Gastroesophageal sphincter (tissue), 4 donors: ENCODE measurements around the gene CATSPER4. TPM values are rescaled to one million over a fixed set of nuclear protein-coding genes. Genes with fewer than 3 reads are reported as not detected.

Experiments
- ATAC-seq: fragments of 150-250 bp; one replicate; pipeline ENCODE4 v1.9.1; 2016; ENCODE audit warnings: mild to moderate bottlenecking, moderate library complexity
- H3K27ac ChIP-seq, 4 donors: fragments of 200-600 bp; sonication (generic) in 3 of 4; 1 replicate in 3 of 4; 2 replicates in 1 of 4; pipeline ENCODE4 v1.5.1; 2016 to 2019
- H3K27me3 ChIP-seq: fragments of 200-600 bp; sonication (generic); one replicate; pipeline ENCODE4 v1.5.1; 2019
- H3K36me3 ChIP-seq, 2 donors: fragments of 200-600 bp; sonication (generic); one replicate each; pipeline ENCODE4 v1.5.1; 2019; ENCODE audit warnings: control low read depth in 1 of 2
- H3K4me1 ChIP-seq, 3 donors: fragments of 200-600 bp; sonication (generic); 1 replicate in 2 of 3; 2 replicates in 1 of 3; pipeline ENCODE4 v1.5.1; 2016 to 2019; ENCODE audit warnings: control low read depth in 2 of 3
- H3K4me3 ChIP-seq, 2 donors: fragments of 200-600 bp; sonication (generic); one replicate each; pipeline ENCODE4 v1.5.1; 2019; ENCODE audit warnings: mild to moderate bottlenecking in 1 of 2, moderate library complexity in 1 of 2
- H3K9me3 ChIP-seq, 3 donors: fragments of 200-600 bp; sonication (generic); one replicate each; pipeline ENCODE4 v1.5.1; 2017 to 2019; ENCODE audit warnings: control low read depth in 2 of 3
- EP300 ChIP-seq: sonication (generic); formaldehyde crosslinking; IDR thresholded peaks from one replicate; pipeline ENCODE4 v1.6.1; 2017; ENCODE audit warnings: antibody characterized with exemption, mild to moderate bottlenecking
- POLR2A ChIP-seq, 2 donors: fragments of 450-650 bp; IDR thresholded peaks; one replicate each; pipeline ENCODE4 v1.6.1; 2017; ENCODE audit warnings: antibody characterized with exemption in 2 of 2, mild to moderate bottlenecking in 2 of 2, moderate library complexity in 1 of 2
- POLR2AphosphoS5 ChIP-seq: sonication (generic); formaldehyde crosslinking; IDR thresholded peaks from one replicate; pipeline ENCODE4 v1.6.1; 2017; ENCODE audit warnings: antibody characterized with exemption
- WGBS, 2 donors: methylation state at CpG; one replicate each; pipeline ENCODE4 v1.1.5; 2018; ENCODE audit warnings: low coverage in 1 of 2; 5-methylcytosine and 5-hydroxymethylcytosine counted together
- total RNA-seq, 4 donors: library from RNA; depleted of rRNA; stranded (reverse); fragments of >200 nt; gene quantifications; one replicate each; pipeline ENCODE4 v1.1.0, GENCODE V29; 2016
- TF ChIP-seq, protein P1 (sequence below), 4 experiments: fragments of 200-600 bp in 2 of 4; fragments of 450-650 bp in 2 of 4; sonication (generic) in 1 of 4; IDR thresholded peaks; one replicate each; pipeline ENCODE4 v1.5.1; 2017 to 2019; ENCODE audit warnings: antibody characterized with exemption in 4 of 4, mild to moderate bottlenecking in 2 of 4, moderate library complexity in 2 of 4

The CATSPER4 gene
- total RNA-seq, 4 donors from 2014 or later, result not detected

DNA sequence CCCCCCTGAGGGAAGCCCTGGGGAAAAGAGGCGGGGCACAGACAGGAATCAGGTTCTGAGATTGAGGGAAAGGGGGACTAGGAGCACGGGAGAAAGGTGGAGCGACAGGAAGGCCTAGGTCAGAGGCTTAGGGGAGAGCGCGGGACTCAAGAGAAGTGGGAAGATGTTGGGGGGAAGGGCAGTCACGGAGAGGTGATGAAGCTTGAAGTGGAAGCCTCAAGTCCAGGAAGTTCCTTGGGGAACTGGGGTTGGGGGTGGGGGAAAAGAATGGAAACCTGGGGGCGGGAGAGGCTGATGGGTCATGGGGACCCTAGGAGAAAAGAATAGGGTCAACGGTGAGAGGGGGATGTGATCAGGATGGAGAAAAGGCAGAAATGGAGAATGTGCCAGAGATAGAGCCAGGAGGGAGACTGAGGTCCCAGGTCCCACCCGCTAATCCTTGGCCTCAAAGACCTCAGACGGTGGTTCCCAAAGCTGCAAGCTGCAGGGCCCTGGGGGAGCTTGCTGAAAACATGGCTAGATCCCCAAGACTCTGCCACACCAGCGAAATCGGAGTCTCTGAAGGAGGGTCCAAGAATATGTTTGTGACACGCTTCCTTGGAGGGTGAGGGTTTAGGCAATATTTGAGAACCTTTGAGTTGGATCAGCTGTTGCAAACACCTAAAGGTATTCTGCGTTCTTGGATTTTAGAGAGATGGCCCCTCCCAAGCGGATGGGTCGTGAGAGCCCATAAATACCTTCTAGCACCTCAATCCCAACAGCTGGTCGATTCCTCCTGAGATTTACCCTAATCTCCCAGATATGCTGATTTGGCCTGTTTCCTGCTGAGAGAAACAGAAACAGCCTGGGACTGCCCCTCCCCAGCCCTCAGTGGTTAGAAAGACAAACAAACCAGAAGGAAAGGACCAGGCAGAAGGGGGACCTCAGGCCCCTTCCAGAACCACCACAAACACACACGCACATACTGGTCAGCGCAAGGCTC is 25.2 kb upstream of the CATSPER4 start:
- no peak for ATAC-seq
- H3K4me1 ChIP-seq, result peaks cover 0 to 41% (median 10%) of the 10 kb centered on the region in 3 donors
- no peaks in the 10 kb centered on the region for H3K9me3 ChIP-seq
- peak overlapping the region in 1 of 2 donors; percentile 57 for H3K4me3 ChIP-seq
- no peaks in the 10 kb centered on the region for H3K27me3 ChIP-seq
- H3K27ac ChIP-seq, result peak overlapping the region in 3 of 4 donors; percentile 66 to 75 (median 74)
- TF ChIP-seq POLR2A (IDR thresholded peaks at IDR 0.05), result no peak
- TF ChIP-seq, protein P1, sequence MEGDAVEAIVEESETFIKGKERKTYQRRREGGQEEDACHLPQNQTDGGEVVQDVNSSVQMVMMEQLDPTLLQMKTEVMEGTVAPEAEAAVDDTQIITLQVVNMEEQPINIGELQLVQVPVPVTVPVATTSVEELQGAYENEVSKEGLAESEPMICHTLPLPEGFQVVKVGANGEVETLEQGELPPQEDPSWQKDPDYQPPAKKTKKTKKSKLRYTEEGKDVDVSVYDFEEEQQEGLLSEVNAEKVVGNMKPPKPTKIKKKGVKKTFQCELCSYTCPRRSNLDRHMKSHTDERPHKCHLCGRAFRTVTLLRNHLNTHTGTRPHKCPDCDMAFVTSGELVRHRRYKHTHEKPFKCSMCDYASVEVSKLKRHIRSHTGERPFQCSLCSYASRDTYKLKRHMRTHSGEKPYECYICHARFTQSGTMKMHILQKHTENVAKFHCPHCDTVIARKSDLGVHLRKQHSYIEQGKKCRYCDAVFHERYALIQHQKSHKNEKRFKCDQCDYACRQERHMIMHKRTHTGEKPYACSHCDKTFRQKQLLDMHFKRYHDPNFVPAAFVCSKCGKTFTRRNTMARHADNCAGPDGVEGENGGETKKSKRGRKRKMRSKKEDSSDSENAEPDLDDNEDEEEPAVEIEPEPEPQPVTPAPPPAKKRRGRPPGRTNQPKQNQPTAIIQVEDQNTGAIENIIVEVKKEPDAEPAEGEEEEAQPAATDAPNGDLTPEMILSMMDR (IDR thresholded peaks at IDR 0.05), result no peak
- TF ChIP-seq POLR2AphosphoS5, result no peak
- TF ChIP-seq EP300, result no peak
- WGBS, 2 donors, result 59 to 64% methylated on average over 12 to 16 of the region's 19 CpGs
- no peaks in the 10 kb centered on the region for H3K36me3 ChIP-seq

DNA sequence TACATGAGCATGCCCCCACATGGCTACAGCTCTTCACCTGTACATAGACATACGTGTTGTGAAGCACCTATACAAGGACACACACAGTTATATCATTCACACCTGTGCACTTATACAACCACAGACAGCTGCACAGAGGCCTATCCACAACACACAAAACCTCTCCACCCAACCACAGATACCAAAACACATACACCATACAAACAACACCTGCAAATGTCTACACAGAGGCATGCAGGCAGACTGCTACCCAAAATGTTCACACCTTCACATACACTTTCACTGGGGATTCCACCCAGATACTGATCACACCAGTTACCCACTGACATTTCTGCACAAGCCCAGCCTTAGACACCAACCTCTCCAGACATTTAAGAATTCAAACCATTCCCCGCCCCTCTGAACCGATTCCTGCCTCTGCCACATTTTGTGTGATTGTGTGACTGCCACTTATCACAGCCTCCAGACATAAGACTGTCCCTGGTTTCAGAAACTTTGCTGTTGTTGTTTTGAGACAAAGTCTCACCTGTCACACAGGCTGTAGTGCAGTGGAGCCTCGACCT is 23.6 kb upstream of the CATSPER4 start:
- H3K27ac ChIP-seq, result no peak overlapping the region
- 88 to 100% methylated on average over 1 to 3 of the region's 4 CpGs for WGBS, 2 donors
- no peak overlapping the region for H3K4me3 ChIP-seq
- TF ChIP-seq POLR2AphosphoS5, result no peak
- no peak for TF ChIP-seq EP300
- TF ChIP-seq, protein P1 (IDR thresholded peaks at IDR 0.05), result no peak
- no peak for TF ChIP-seq POLR2A (IDR thresholded peaks at IDR 0.05)
- H3K36me3 ChIP-seq, result peaks cover 0 to 9% of the 10 kb centered on the region in 2 donors
- ATAC-seq, result no peak
- no peaks in the 10 kb centered on the region for H3K27me3 ChIP-seq
- H3K4me1 ChIP-seq, result peaks cover 3 to 43% (median 13%) of the 10 kb centered on the region in 3 donors
- no peaks in the 10 kb centered on the region for H3K9me3 ChIP-seq

DNA sequence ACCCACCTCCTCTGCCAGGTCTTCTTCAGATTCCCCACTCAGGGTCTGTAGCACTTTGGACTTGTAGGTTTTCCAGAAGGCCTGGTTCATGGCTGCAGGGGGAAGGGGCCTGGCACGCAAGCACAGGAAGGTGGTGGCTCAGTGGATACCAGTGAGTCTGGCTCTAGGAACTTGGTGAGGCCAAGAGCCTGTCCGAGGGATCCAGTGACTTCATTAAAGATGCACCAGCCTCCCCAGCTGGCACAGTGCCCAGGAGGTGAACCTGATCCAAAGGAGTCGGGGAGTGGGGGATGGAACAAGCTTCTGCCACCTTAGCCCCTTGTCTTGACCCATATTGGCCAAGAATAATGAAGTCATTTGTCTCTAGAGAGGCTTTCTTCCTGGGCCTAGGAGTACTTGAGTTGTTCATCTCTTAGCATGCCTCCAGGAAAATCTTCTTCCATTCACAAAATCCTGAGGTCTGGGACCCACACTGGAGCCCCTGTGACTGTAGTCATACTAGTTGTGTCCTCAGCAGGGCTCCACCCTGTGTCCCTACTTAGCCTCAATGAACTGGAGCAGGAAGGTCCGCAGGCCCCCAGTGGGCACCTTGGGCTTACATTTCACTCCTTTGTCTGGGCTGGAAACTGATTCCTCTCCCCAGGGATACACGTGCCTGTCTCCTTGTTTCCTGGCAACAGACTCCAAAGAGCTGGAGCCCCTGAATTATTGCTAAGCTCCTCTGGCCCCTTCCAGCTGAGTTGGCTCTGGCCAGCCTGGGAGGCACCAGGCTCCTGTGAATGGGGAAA is 21.8 kb upstream of the CATSPER4 start, which contains the start of gene C1orf232:
Gene C1orf232 (minus strand): TSS at position 554 of the 788 bp plus-strand sequence. CDS start 464 bp downstream, at position 90.
- Histone ChIP-seq H3K36me3 (peaks cover 0 to 11% of the 10 kb centered on the region in 2 donors), H3K4me3 (peak within 1 kb of the TSS; percentile 72 to 91), H3K27me3 (no peaks in the 10 kb centered on the region), H3K9me3 (no peaks in the 10 kb centered on the region), H3K27ac (peak within 1 kb of the TSS; percentile 31 to 86 (median 84)), H3K4me1 (peaks cover 3 to 36% (median 13%) of the 10 kb centered on the region in 3 donors)
- no peak for ATAC-seq
- TF ChIP-seq, protein P1 (IDR thresholded peaks at IDR 0.05), result no peak
- TF ChIP-seq EP300, result no peak
- no peak for TF ChIP-seq POLR2A (IDR thresholded peaks at IDR 0.05)
- TF ChIP-seq POLR2AphosphoS5, result no peak
- WGBS, 2 donors, result 14 to 63% methylated on average over 1 to 3 of the region's 5 CpGs

DNA sequence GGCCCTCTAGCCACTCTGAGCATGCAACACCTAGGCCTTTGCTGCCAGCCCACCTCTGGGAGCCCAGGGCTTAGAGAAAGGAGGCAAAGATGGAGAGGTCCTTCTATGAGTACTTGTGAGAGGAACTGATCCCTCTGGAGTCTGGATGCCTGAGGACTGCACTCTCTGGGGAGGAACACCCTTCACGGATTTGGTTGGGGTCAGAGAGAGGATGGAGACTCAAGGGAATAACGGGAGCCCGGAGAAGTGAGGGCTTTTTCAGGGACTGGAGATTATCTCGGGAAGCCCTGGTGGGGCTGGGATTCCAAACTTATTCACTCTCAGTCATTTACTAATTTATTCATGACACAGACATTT is 21.2 kb upstream of the CATSPER4 start:
- Histone ChIP-seq H3K36me3 (peaks cover 0 to 11% of the 10 kb centered on the region in 2 donors), H3K27me3 (no peaks in the 10 kb centered on the region), H3K4me1 (peaks cover 3 to 30% (median 8%) of the 10 kb centered on the region in 3 donors), H3K9me3 (no peaks in the 10 kb centered on the region), H3K27ac (peak overlapping the region in 3 of 4 donors; percentile 81 to 86 (median 86)), H3K4me3 (peak overlapping the region in 1 of 2 donors; percentile 91)
- TF ChIP-seq, protein P1 (IDR thresholded peaks at IDR 0.05), result no peak
- TF ChIP-seq POLR2A (IDR thresholded peaks at IDR 0.05) (no peak), POLR2AphosphoS5 (no peak), EP300 (no peak)
- ATAC-seq, result no peak
- WGBS, 2 donors, result 45 to 46% methylated on average over 3 to 4 of the region's 4 CpGs
